Right ventricle myocardium inferior (tissue), 1 donor: ENCODE data around the gene CDH23. TPM values are rescaled to one million over a fixed set of nuclear protein-coding genes. Genes with fewer than 3 reads are reported as not detected.

Source experiments
- microRNA-seq: library from miRNA; unstranded; fragments of <30 nt; microRNA quantifications from one replicate; pipeline ENCODE4 v1.2.0, GENCODE V29; 2020
- total RNA-seq: library from RNA; stranded (reverse); fragmentation: NEBNext Ultra II Directional; extraction: Animal tissue kit (Norgen Biotek cat#: 25700); gene quantifications from one replicate; pipeline ENCODE4 v1.2.1, GENCODE V29; 2021
- donor health status: DM: no; HTN: yes; CAD: no; lungs with severe emphysema.

The CDH23 gene
- total RNA-seq, 1 donor from 2014 or later: 4.8 TPM

Small RNAs within 50 kb of the gene (microRNA-seq; reads per million reads assigned to microRNA genes)
- gene MIR7152: not detected

Other genes with a start within 250 kb of the CDH23 start
- 13.1 TPM for gene UNC5B, start 184.3 kb upstream of the CDH23 start, total RNA-seq
- 1.8 TPM for gene SLC29A3, start 77.7 kb upstream of the CDH23 start, total RNA-seq